Gastrocnemius medialis (tissue), 4 donors: ENCODE measurements around the gene TAPT1. TPM values are rescaled to one million over a fixed set of nuclear protein-coding genes. Genes with fewer than 3 reads are reported as not detected.

Experiments used
- ATAC-seq, 2 donors: fragments of 150-250 bp; one replicate each; pipeline ENCODE4 v1.9.1; 2016
- DNase-seq, 2 donors: peaks; one replicate each; pipeline ENCODE4 v3.0.0-alpha.2; 2019
- H3K27ac ChIP-seq, 4 donors: fragments of 200-600 bp; sonication (generic); 1 replicate in 1 of 4; 2 replicates in 3 of 4; pipeline ENCODE4 v1.5.1; 2016 to 2018; ENCODE audit warnings: mild to moderate bottlenecking in 2 of 4, moderate library complexity in 1 of 4
- H3K27me3 ChIP-seq, 3 donors: fragments of 200-600 bp; sonication (generic) in 2 of 3; 1 replicate in 1 of 3; 2 replicates in 2 of 3; pipeline versions ENCODE4 v1.5.1 to v1.6.0; 2016 to 2019; ENCODE audit warnings: mild to moderate bottlenecking in 1 of 3, moderate library complexity in 1 of 3
- H3K36me3 ChIP-seq, 2 donors: fragments of 200-600 bp; sonication (generic) in 1 of 2; one replicate each; pipeline ENCODE4 v1.5.1; 2017 to 2018
- H3K4me1 ChIP-seq, 2 donors: fragments of 200-600 bp; sonication (generic) in 1 of 2; one replicate each; pipeline ENCODE4 v1.5.1; 2016 to 2017; ENCODE audit warnings: mild to moderate bottlenecking in 2 of 2
- H3K4me3 ChIP-seq, 4 donors: fragments of 200-600 bp; sonication (generic) in 3 of 4; 1 replicate in 1 of 4; 2 replicates in 3 of 4; pipeline ENCODE4 v1.5.1; 2016 to 2019; ENCODE audit warnings: mild to moderate bottlenecking in 2 of 4
- H3K9me3 ChIP-seq, 3 donors: fragments of 200-600 bp; sonication (generic) in 2 of 3; 1 replicate in 1 of 3; 2 replicates in 2 of 3; pipeline ENCODE4 v1.5.1; 2016 to 2019
- CTCF ChIP-seq, 5 experiments: fragments of 450-650 bp in 3 of 5; fragments of 200-600 bp in 2 of 5; sonication (generic) in 2 of 5; IDR thresholded peaks in 4 of 5; conservative IDR thresholded peaks in 1 of 5; 1 replicate in 4 of 5; 2 replicates in 1 of 5; pipeline ENCODE4 v1.5.1; 2016 to 2019; ENCODE audit warnings: antibody characterized with exemption in 5 of 5, mild to moderate bottlenecking in 3 of 5, moderate library complexity in 3 of 5
- POLR2A ChIP-seq, 2 donors: fragments of 450-650 bp; IDR thresholded peaks; one replicate each; pipeline ENCODE4 v1.6.1; 2017; ENCODE audit warnings: antibody characterized with exemption in 2 of 2, mild to moderate bottlenecking in 2 of 2, moderate library complexity in 2 of 2
- in situ Hi-C, 4 donors: fragments of 200-750 bp; cut with MboI; loops; one replicate each; pipeline versions ENCODE4 v1.15.0 to v1.8.0; 2017; ENCODE audit warnings: low sequenced_read_pairs in 4 of 4
- intact Hi-C: fragments of 100-400 bp; cut with DNase I; formaldehyde crosslinking; loops from one replicate; pipeline ENCODE4 v1.15.1; 2023; ENCODE audit warnings: low total_unique reads
- total RNA-seq, 4 donors: library from RNA; depleted of rRNA; stranded (reverse); fragments of >200 nt; gene quantifications; one replicate each; pipeline versions ENCODE4 v1.1.0 to v1.2.3, GENCODE V29; 2016

The TAPT1 gene
- total RNA-seq, 4 donors from 2014 or later, result 29.5 to 44.1 (median 40.8) TPM

GRCh38 chr4:16122308-16122711, 104.0 kb downstream of the TAPT1 start:
- intact Hi-C loops, result no loop called here
- H3K27ac ChIP-seq, result peak overlapping the region in 2 of 4 donors; percentile 32 to 49
- peak; percentile 31 to 43 for DNase-seq
- in situ Hi-C loops, result no loop called here
- H3K27me3 ChIP-seq, result no peaks in the 10 kb centered on the region
- peaks cover 30 to 37% of the 10 kb centered on the region in 2 donors for H3K4me1 ChIP-seq
- no peak overlapping the region for H3K4me3 ChIP-seq
- peak; percentile 74 to 90 for ATAC-seq
- H3K36me3 ChIP-seq, result no peaks in the 10 kb centered on the region
- H3K9me3 ChIP-seq, result no peaks in the 10 kb centered on the region
- TF ChIP-seq POLR2A (IDR thresholded peaks at IDR 0.05) (no peak), CTCF (IDR thresholded peaks at IDR 0.05 in 4 of 5, conservative IDR thresholded peaks at IDR 0.05 in 1 of 5) (no peak)

GRCh38 chr4:16120720-16121119, 105.6 kb downstream of the TAPT1 start:
- TF ChIP-seq POLR2A (IDR thresholded peaks at IDR 0.05) (no peak), CTCF (IDR thresholded peaks at IDR 0.05 in 4 of 5, conservative IDR thresholded peaks at IDR 0.05 in 1 of 5) (no peak)
- H3K4me3 ChIP-seq, result no peak overlapping the region
- peaks cover 45 to 53% of the 10 kb centered on the region in 2 donors for H3K4me1 ChIP-seq
- DNase-seq (no peak), ATAC-seq (no peak)
- H3K27ac ChIP-seq, result no peak overlapping the region
- H3K36me3 ChIP-seq, result no peaks in the 10 kb centered on the region
- H3K27me3 ChIP-seq, result no peaks in the 10 kb centered on the region
- intact Hi-C loops, result no loop called here
- in situ Hi-C loops, result no loop called here
- no peaks in the 10 kb centered on the region for H3K9me3 ChIP-seq

DNA sequence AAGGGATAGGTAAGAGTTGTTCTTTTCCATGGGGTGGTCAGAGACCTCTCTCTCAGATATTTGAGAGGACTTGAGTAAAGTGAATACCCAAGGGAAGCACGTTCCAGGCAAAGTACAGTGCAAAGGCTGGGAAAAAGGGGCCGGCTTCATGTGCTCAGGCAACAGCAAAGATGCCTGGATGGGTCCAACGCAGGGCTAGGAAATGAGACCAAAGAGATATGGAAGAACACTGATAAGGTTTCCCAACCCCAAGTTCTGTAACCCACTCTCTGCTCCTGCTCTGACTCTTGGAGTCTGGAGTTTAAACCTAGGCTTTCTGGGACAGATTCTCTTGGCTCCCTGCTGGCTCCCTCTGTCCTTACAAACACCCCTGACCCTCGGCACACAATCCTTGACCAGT, 106.3 kb downstream of the TAPT1 start:
- H3K9me3 ChIP-seq, result no peaks in the 10 kb centered on the region
- intact Hi-C loops, result loop anchor here (10.0 kb wide), 2 partner anchors 105 to 315 kb away; partner anchors contain the start of gene TAPT1
- TF ChIP-seq POLR2A (IDR thresholded peaks at IDR 0.05) (no peak), CTCF (IDR thresholded peaks at IDR 0.05 in 4 of 5, conservative IDR thresholded peaks at IDR 0.05 in 1 of 5) (no peak)
- DNase-seq (no peak), ATAC-seq (no peak)
- no peaks in the 10 kb centered on the region for H3K27me3 ChIP-seq
- in situ Hi-C loops, result no loop called here
- H3K27ac ChIP-seq, result no peak overlapping the region
- H3K4me3 ChIP-seq, result no peak overlapping the region
- peaks cover 49 to 57% of the 10 kb centered on the region in 2 donors for H3K4me1 ChIP-seq
- no peaks in the 10 kb centered on the region for H3K36me3 ChIP-seq

GRCh38 chr4:16118090-16118489, 108.2 kb downstream of the TAPT1 start:
- TF ChIP-seq POLR2A (IDR thresholded peaks at IDR 0.05) (no peak), CTCF (IDR thresholded peaks at IDR 0.05 in 4 of 5, conservative IDR thresholded peaks at IDR 0.05 in 1 of 5) (no peak)
- Histone ChIP-seq H3K4me1 (peaks cover 59 to 66% of the 10 kb centered on the region in 2 donors), H3K27ac (peak overlapping the region; percentile 52 to 77 (median 66)), H3K36me3 (no peaks in the 10 kb centered on the region), H3K4me3 (peak overlapping the region in 1 of 4 donors; percentile 21), H3K27me3 (no peaks in the 10 kb centered on the region), H3K9me3 (no peaks in the 10 kb centered on the region)
- DNase-seq (no peak), ATAC-seq (peak; percentile 81 to 84)
- intact Hi-C loops, result loop anchor here (10.0 kb wide), 2 partner anchors 107 to 313 kb away; partner anchors contain the start of gene TAPT1
- in situ Hi-C loops, result no loop called here

DNA sequence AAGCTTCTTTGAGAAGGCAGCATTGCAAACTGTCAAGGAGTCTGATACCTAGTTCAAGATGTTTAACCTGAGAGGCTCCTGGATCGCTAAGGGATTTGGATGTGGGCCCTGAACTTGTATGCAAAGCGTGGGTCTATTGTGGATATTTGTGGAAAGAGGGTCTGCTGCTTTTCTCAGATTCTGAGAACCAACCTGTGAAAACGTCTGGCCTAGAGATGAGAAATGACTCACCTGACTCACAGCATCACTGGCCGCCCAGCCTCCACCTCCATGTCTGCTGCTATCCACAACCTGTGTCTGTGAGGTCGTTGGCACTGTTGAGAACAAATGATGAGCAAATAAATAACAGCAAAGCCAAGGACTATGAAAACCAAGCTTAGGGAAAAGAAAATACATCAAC, 109.1 kb downstream of the TAPT1 start:
- in situ Hi-C loops, result no loop called here
- peak overlapping the region; percentile 52 to 77 (median 66) for H3K27ac ChIP-seq
- H3K9me3 ChIP-seq, result no peaks in the 10 kb centered on the region
- peaks cover 53 to 57% of the 10 kb centered on the region in 2 donors for H3K4me1 ChIP-seq
- H3K4me3 ChIP-seq, result no peak overlapping the region
- no peaks in the 10 kb centered on the region for H3K27me3 ChIP-seq
- no peak for DNase-seq
- TF ChIP-seq POLR2A (IDR thresholded peaks at IDR 0.05) (no peak), CTCF (IDR thresholded peaks at IDR 0.05 in 4 of 5, conservative IDR thresholded peaks at IDR 0.05 in 1 of 5) (no peak)
- H3K36me3 ChIP-seq, result no peaks in the 10 kb centered on the region
- intact Hi-C loops, result loop anchor here (10.0 kb wide), 2 partner anchors 108 to 312 kb away; partner anchors contain the start of gene TAPT1
- no peak for ATAC-seq
